IPS-NIHi11 (cell line): ENCODE data around the gene UBTF.
A peak's percentile ranks its signal among the peaks of the same experiment; 100 is the strongest.

ENCODE experiments used
- DNase-seq: peaks from one replicate; pipeline ENCODE4 v3.0.0; 2012; ENCODE audit warnings: mixed read lengths, low spot score

UBTF gene

GRCh38 chr17:44198721-44199552, 20.5 kb downstream of the UBTF start:
- peak; percentile 90 for DNase-seq

GRCh38 chr17:44197980-44198720, 21.3 kb downstream of the UBTF start:
- no peak for DNase-seq

- no peak for DNase-seq
Observed at GRCh38 chr17:44197107-44197506, 22.4 kb downstream of the UBTF start.

GRCh38 chr17:44193326-44194084, 26.0 kb downstream of the UBTF start:
- no peak for DNase-seq

- DNase-seq, result no peak
Observed at GRCh38 chr17:44192750-44193149, 26.7 kb downstream of the UBTF start.

- DNase-seq, result peak; percentile 54
Observed at GRCh38 chr17:44191941-44192496, 27.5 kb downstream of the UBTF start.

- DNase-seq, result no peak
Observed at GRCh38 chr17:44191369-44191768, 28.1 kb downstream of the UBTF start.

GRCh38 chr17:44190481-44190880, 29.0 kb downstream of the UBTF start:
- DNase-seq, result no peak

- DNase-seq, result no peak
Observed at GRCh38 chr17:44188576-44189403, 30.7 kb downstream of the UBTF start.

GRCh38 chr17:44187131-44187899, 32.2 kb downstream of the UBTF start:
- peak; percentile 74 for DNase-seq

- peak; percentile 99 for DNase-seq
Observed at GRCh38 chr17:44186307-44187130, 33.0 kb downstream of the UBTF start, which contains the start of gene TMUB2. Gene TMUB2, plus strand, starts transcription at chr17:44186972. Its CDS starts 737 bp downstream, at chr17:44187709.

GRCh38 chr17:44184212-44184810, 35.2 kb downstream of the UBTF start:
- no peak for DNase-seq

- DNase-seq, result no peak
Observed at GRCh38 chr17:44183024-44183423, 36.5 kb downstream of the UBTF start.

- DNase-seq, result no peak
Observed at GRCh38 chr17:44178133-44178532, 41.3 kb downstream of the UBTF start.

- DNase-seq, result no peak
Observed at GRCh38 chr17:44177640-44178039, 41.8 kb downstream of the UBTF start.

- DNase-seq, result no peak
Observed at GRCh38 chr17:44176671-44177501, 42.6 kb downstream of the UBTF start.

GRCh38 chr17:44176257-44176656, 43.2 kb downstream of the UBTF start:
- no peak for DNase-seq

GRCh38 chr17:44174427-44174826, 45.0 kb downstream of the UBTF start:
- DNase-seq, result no peak
